ENCODE data around the gene KNTC1.

The KNTC1 gene

GRCh38 chr12:122515275-122515674 is 11.8 kb upstream of the KNTC1 start:
- no peak for TF ChIP-seq CTCF (IDR thresholded peaks at IDR 0.05; ENCODE audit: low read length, missing control alignments)
- H3K4me3 ChIP-seq (replicated peaks; ENCODE audit: low read depth, low read length), result no peak overlapping the region
- no peak for DNase-seq (ENCODE audit: low read depth)

- no peak for TF ChIP-seq CTCF (IDR thresholded peaks at IDR 0.05; ENCODE audit: low read length, missing control alignments)
- no peak overlapping the region for H3K4me3 ChIP-seq (replicated peaks; ENCODE audit: low read depth, low read length)
- no peak for DNase-seq (ENCODE audit: low read depth)
Measured at GRCh38 chr12:122516544-122517361, 10.3 kb upstream of the KNTC1 start.

GRCh38 chr12:122517877-122518276 is 9.2 kb upstream of the KNTC1 start:
- peak; percentile 95 for DNase-seq (ENCODE audit: low read depth)
- TF ChIP-seq CTCF (IDR thresholded peaks at IDR 0.05; ENCODE audit: low read length, missing control alignments), result no peak
- no peak overlapping the region for H3K4me3 ChIP-seq (replicated peaks; ENCODE audit: low read depth, low read length)

- no peak overlapping the region for H3K4me3 ChIP-seq (replicated peaks; ENCODE audit: low read depth, low read length)
- TF ChIP-seq CTCF (IDR thresholded peaks at IDR 0.05; ENCODE audit: low read length, missing control alignments), result no peak
- DNase-seq (ENCODE audit: low read depth), result no peak
Measured at GRCh38 chr12:122518908-122519307, 8.1 kb upstream of the KNTC1 start.

GRCh38 chr12:122519418-122519817 is 7.6 kb upstream of the KNTC1 start:
- DNase-seq (ENCODE audit: low read depth), result no peak
- H3K4me3 ChIP-seq (replicated peaks; ENCODE audit: low read depth, low read length), result no peak overlapping the region
- TF ChIP-seq CTCF (IDR thresholded peaks at IDR 0.05; ENCODE audit: low read length, missing control alignments), result no peak

DNA sequence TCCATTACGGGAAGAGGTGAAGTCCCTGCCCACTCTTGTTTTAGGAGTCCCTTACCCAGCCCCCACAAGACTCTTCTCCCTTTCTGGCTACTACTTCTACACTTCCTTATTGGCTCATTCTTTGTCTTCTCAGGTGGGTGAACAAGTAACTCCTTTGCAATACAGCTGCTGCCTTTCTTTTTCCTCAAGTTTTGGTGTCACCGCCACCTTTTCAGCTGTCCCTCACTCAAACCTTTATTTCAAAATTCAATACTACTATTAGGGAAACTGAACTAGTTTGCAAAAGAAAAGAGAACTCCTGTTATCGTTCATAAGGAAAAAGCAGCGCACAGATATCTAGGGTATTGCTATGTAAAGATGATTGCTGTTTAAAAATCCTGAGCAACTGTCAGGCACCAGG is 6.4 kb upstream of the KNTC1 start:
- H3K4me3 ChIP-seq (replicated peaks; ENCODE audit: low read depth, low read length), result no peak overlapping the region
- no peak for TF ChIP-seq CTCF (IDR thresholded peaks at IDR 0.05; ENCODE audit: low read length, missing control alignments)
- DNase-seq (ENCODE audit: low read depth), result no peak

GRCh38 chr12:122523280-122523679 is 3.8 kb upstream of the KNTC1 start:
- peak; percentile 64 for DNase-seq (ENCODE audit: low read depth)
- peak overlapping the region; percentile 1 for H3K4me3 ChIP-seq (replicated peaks; ENCODE audit: low read depth, low read length)
- no peak for TF ChIP-seq CTCF (IDR thresholded peaks at IDR 0.05; ENCODE audit: low read length, missing control alignments)
